OCI-LY1 (cell line): ENCODE measurements around the gene P2RY6.

Experiments used
- H2AFZ ChIP-seq: fragments of 200-600 bp; sonication (generic), shearing (Covaris generic); 2 replicates; pipeline ENCODE4 v1.6.0; 2014; ENCODE audit warnings: antibody characterized with exemption, mild to moderate bottlenecking, low read length
- H3F3A ChIP-seq: fragments of 200-600 bp; sonication (generic), shearing (Covaris generic); 2 replicates; pipeline ENCODE4 v1.6.0; 2014; ENCODE audit warnings: mild to moderate bottlenecking, antibody characterized with exemption, low read length, moderate library complexity; ENCODE audit not compliant: insufficient read depth
- H3K27ac ChIP-seq: fragments of 200-600 bp; sonication (generic); 2 replicates; pipeline ENCODE4 v1.5.1; 2014; ENCODE audit warnings: low read length, mixed run types, mild to moderate bottlenecking, low read depth; ENCODE audit not compliant: poor library complexity, severe bottlenecking
- H3K27me3 ChIP-seq: fragments of 200-600 bp; sonication (generic); 2 replicates; pipeline ENCODE4 v1.6.0; 2014; ENCODE audit warnings: antibody characterized with exemption, mild to moderate bottlenecking, low read length, moderate library complexity; ENCODE audit not compliant: insufficient read depth
- H3K36me3 ChIP-seq: fragments of 200-600 bp; sonication (generic); 2 replicates; pipeline ENCODE4 v1.6.1; 2014; ENCODE audit warnings: mild to moderate bottlenecking, antibody characterized with exemption, low read length, moderate library complexity, mixed read lengths; ENCODE audit not compliant: insufficient read depth
- H3K4me1 ChIP-seq: fragments of 200-600 bp; sonication (generic); 2 replicates; pipeline ENCODE4 v1.5.1; 2014; ENCODE audit warnings: mild to moderate bottlenecking, low read length, moderate library complexity; ENCODE audit not compliant: insufficient read depth, severe bottlenecking
- H3K4me2 ChIP-seq: fragments of 200-600 bp; sonication (generic), shearing (Covaris generic); 2 replicates; pipeline ENCODE4 v1.6.1; 2014; ENCODE audit warnings: low read length
- H3K4me3 ChIP-seq: fragments of 200-600 bp; sonication (generic); 2 replicates; pipeline ENCODE4 v1.5.1; 2014; ENCODE audit warnings: low read length, low read depth, mild to moderate bottlenecking, mixed read lengths; ENCODE audit not compliant: poor library complexity, severe bottlenecking
- H3K79me2 ChIP-seq: fragments of 200-600 bp; shearing (Covaris generic); 2 replicates; pipeline ENCODE4 v1.6.1; 2016; ENCODE audit warnings: mixed run types, low read length, mixed read lengths; ENCODE audit not compliant: insufficient read depth
- H3K9ac ChIP-seq: fragments of 200-600 bp; sonication (generic), shearing (Covaris generic); 2 replicates; pipeline ENCODE4 v1.6.1; 2014; ENCODE audit warnings: mild to moderate bottlenecking, low read length, mixed read lengths
- H3K9me2 ChIP-seq: fragments of 200-600 bp; sonication (generic), shearing (Covaris generic); 2 replicates; pipeline ENCODE4 v1.6.1; 2014; ENCODE audit warnings: low read depth, mild to moderate bottlenecking, low read length, mixed read lengths
- H3K9me3 ChIP-seq: fragments of 200-600 bp; shearing (Covaris generic); 2 replicates; pipeline ENCODE4 v1.6.1; 2014; ENCODE audit warnings: low read length, mixed read lengths
- H4K20me1 ChIP-seq: fragments of 200-600 bp; sonication (generic), shearing (Covaris generic); 2 replicates; pipeline ENCODE4 v1.6.0; 2016; ENCODE audit warnings: mild to moderate bottlenecking, low read length; ENCODE audit not compliant: insufficient read depth
- EZH2 ChIP-seq: fragments of 200-600 bp; sonication (generic), shearing (Covaris generic); IDR thresholded peaks from 2 replicates; pipeline ENCODE4 v1.8.0; 2017; ENCODE audit warnings: borderline replicate concordance, mixed run types, mild to moderate bottlenecking, antibody characterized with exemption, low read length, moderate library complexity, mixed read lengths
- TF ChIP-seq, protein P1 (sequence below): fragments of 200-600 bp; sonication (generic), shearing (Covaris generic); IDR thresholded peaks from 2 replicates; pipeline ENCODE4 v1.5.1; 2017; ENCODE audit warnings: mild to moderate bottlenecking, antibody characterized with exemption, low read length, moderate library complexity, mixed read lengths

The P2RY6 gene

GRCh38 chr11:73267122-73267846 lies 4.9 kb upstream of the P2RY6 start:
- Histone ChIP-seq H3K9ac (no peak overlapping the region), H2AFZ (no peak overlapping the region), H4K20me1 (no peaks in the 10 kb centered on the region), H3K79me2 (no peaks in the 10 kb centered on the region), H3K9me2 (no peaks in the 10 kb centered on the region), H3K4me2 (no peak overlapping the region), H3K4me3 (no peak overlapping the region), H3K9me3 (no peaks in the 10 kb centered on the region), H3F3A (no peaks in the 10 kb centered on the region), H3K36me3 (no peaks in the 10 kb centered on the region), H3K27ac (no peak overlapping the region), H3K4me1 (no peaks in the 10 kb centered on the region), H3K27me3 (no peaks in the 10 kb centered on the region; the same call in none of the 2 replicates)
- TF ChIP-seq EZH2 = no peak
- TF ChIP-seq, protein P1, sequence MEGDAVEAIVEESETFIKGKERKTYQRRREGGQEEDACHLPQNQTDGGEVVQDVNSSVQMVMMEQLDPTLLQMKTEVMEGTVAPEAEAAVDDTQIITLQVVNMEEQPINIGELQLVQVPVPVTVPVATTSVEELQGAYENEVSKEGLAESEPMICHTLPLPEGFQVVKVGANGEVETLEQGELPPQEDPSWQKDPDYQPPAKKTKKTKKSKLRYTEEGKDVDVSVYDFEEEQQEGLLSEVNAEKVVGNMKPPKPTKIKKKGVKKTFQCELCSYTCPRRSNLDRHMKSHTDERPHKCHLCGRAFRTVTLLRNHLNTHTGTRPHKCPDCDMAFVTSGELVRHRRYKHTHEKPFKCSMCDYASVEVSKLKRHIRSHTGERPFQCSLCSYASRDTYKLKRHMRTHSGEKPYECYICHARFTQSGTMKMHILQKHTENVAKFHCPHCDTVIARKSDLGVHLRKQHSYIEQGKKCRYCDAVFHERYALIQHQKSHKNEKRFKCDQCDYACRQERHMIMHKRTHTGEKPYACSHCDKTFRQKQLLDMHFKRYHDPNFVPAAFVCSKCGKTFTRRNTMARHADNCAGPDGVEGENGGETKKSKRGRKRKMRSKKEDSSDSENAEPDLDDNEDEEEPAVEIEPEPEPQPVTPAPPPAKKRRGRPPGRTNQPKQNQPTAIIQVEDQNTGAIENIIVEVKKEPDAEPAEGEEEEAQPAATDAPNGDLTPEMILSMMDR = no peak

DNA sequence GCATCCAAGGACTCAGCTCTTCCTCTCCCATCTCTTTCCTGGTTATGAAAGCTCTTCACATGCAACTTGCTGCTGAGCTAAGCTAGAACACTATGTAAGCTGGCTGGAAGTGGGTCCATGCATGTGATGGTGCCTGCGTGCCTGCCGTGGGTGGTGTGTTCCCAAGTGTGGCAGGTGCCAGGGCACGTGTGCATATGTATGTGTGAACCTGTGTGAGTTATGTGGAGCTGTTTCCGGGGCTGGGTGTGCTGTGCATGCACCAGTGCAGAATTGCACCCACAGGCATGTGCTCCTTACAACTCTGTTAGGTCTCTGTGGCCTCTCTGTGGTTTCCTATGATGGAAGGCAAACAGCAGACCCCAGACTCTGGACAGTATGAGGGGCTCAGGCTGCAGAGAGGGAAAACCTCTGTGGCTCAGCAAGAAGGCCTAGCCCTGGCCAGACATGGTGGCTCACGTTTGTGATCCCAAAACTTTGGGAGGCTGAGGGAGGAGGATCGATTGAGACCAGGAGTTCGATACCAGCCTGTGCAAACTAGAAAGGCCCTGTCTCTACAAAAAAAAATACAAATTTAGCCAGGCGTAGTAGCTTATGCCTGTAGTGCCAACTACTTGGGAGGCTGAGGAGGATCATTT lies 4.1 kb upstream of the P2RY6 start:
- Histone ChIP-seq H3K4me2 (no peak overlapping the region), H3K9me2 (no peaks in the 10 kb centered on the region), H3K79me2 (no peaks in the 10 kb centered on the region), H3F3A (no peaks in the 10 kb centered on the region), H3K27me3 (no peaks in the 10 kb centered on the region; the same call in none of the 2 replicates), H2AFZ (no peak overlapping the region), H3K4me3 (no peak overlapping the region), H3K4me1 (no peaks in the 10 kb centered on the region), H3K9me3 (no peaks in the 10 kb centered on the region), H4K20me1 (no peaks in the 10 kb centered on the region), H3K27ac (no peak overlapping the region), H3K36me3 (no peaks in the 10 kb centered on the region), H3K9ac (no peak overlapping the region)
- no peak for TF ChIP-seq EZH2
- TF ChIP-seq, protein P1 = no peak

DNA sequence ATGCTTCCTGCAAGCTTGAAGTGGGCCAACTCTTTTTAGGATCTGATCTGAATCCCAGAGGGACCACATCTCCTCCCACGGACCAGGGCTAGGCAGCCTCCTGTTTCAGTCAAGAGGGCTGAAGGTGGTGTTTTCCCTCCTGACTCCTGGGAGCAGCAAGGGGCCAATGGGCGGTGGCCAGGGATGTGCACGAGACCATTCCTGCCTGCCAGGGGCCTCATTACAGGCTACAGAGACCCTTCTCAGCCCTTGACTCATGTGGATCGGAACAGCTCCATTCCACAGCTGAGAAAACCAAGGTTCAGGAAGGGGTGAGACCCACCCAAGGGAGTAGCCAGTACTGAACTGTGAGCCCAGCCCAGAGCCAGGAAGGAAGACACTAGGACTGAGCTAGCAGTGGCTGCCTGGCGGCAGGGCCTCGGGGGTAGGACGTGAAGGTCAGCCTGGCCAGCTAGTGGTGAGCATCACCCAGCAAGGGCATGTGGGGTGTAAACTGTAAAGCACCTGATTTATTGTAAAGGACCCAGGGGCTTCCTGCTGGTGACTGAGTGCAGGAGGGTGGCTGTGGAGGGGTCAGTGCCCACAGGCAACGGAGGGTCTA lies 3.4 kb upstream of the P2RY6 start:
- Histone ChIP-seq H3K9me3 (no peaks in the 10 kb centered on the region), H3K27ac (no peak overlapping the region), H3F3A (no peaks in the 10 kb centered on the region), H2AFZ (no peak overlapping the region), H3K79me2 (no peaks in the 10 kb centered on the region), H3K4me1 (no peaks in the 10 kb centered on the region), H3K9ac (no peak overlapping the region), H4K20me1 (no peaks in the 10 kb centered on the region), H3K27me3 (no peaks in the 10 kb centered on the region; the same call in none of the 2 replicates), H3K4me2 (no peak overlapping the region), H3K36me3 (no peaks in the 10 kb centered on the region), H3K4me3 (no peak overlapping the region), H3K9me2 (no peaks in the 10 kb centered on the region)
- TF ChIP-seq EZH2 = no peak
- TF ChIP-seq, protein P1 = no peak
